Adrenal gland (tissue), 12 donors: Measurements from ENCODE around the gene CCHCR1. TPM values are rescaled to one million over a fixed set of nuclear protein-coding genes. Genes with fewer than 3 reads are reported as not detected.

ENCODE experiments used
- DNase-seq, 7 donors: peaks; one replicate each; pipeline ENCODE4 v3.0.0-alpha.2; 2019 to 2020
- H3K27ac ChIP-seq, 5 donors: fragments of 200-600 bp; sonication (generic) in 4 of 5; 1 replicate in 3 of 5; 2 replicates in 2 of 5; pipeline versions ENCODE4 v1.5.1 to v1.8.0; 2016 to 2020; ENCODE audit warnings: mild to moderate bottlenecking in 1 of 5
- H3K27me3 ChIP-seq: fragments of 200-600 bp; 2 replicates; pipeline ENCODE4 v1.8.0; 2021
- H3K36me3 ChIP-seq, 2 donors: fragments of 200-600 bp; replicated peaks in 1 of 2; 1 replicate in 1 of 2; 2 replicates in 1 of 2; pipeline versions ENCODE4 v1.5.1 to v1.8.0; 2018 to 2022
- H3K4me1 ChIP-seq, 2 donors: fragments of 200-600 bp; replicated peaks in 1 of 2; 1 replicate in 1 of 2; 2 replicates in 1 of 2; pipeline versions ENCODE4 v1.5.1 to v1.8.0; 2018 to 2021
- H3K4me3 ChIP-seq, 4 donors: fragments of 200-600 bp; sonication (generic) in 3 of 4; one replicate each; pipeline ENCODE4 v1.5.1; 2016 to 2018
- H3K9me3 ChIP-seq, 3 donors: fragments of 200-600 bp; sonication (generic) in 1 of 3; replicated peaks in 1 of 3; 1 replicate in 2 of 3; 2 replicates in 1 of 3; pipeline versions ENCODE4 v1.5.1 to v1.8.0; 2016 to 2021
- CTCF ChIP-seq, 6 experiments: fragments of 450-650 bp in 4 of 6; fragments of 200-600 bp in 2 of 6; sonication (generic) in 1 of 6; IDR thresholded peaks; 1 replicate in 5 of 6; 2 replicates in 1 of 6; pipeline versions ENCODE4 v1.5.1 to v1.8.0; 2016 to 2021; ENCODE audit warnings: antibody characterized with exemption in 6 of 6, mild to moderate bottlenecking in 2 of 6, moderate library complexity in 1 of 6
- POLR2A ChIP-seq, 2 donors: fragments of 450-650 bp; IDR thresholded peaks; one replicate each; pipeline ENCODE4 v1.6.1; 2017; ENCODE audit warnings: antibody characterized with exemption in 2 of 2, mild to moderate bottlenecking in 2 of 2, moderate library complexity in 1 of 2
- WGBS, 4 donors: extraction: QIAGEN DNeasy Blood & Tissue Kit in 2 of 4; methylation state at CpG; one replicate each; pipeline versions ENCODE4 v1.1.5 to v1.1.7; 2013 to 2017; 5-methylcytosine and 5-hydroxymethylcytosine counted together
- intact Hi-C, 2 donors: fragments of 100-400 bp; cut with DNase I; formaldehyde crosslinking; loops; one replicate each; pipeline versions ENCODE4 v1.14.1 to v1.15.0; 2022 to 2023
- polyA plus RNA-seq, 3 donors: library from polyadenylated mRNA; stranded (reverse); fragments of 200-250 nt in 2 of 3; fragments of 350-450 nt in 1 of 3; fragmentation: Illumina TruSeq in 1 of 3; extraction: RNeasy Lipid Tissue Mini Kit (QIAGEN cat#74804) in 1 of 3; gene quantifications; one replicate each; pipeline ENCODE4 v1.2.3, GENCODE V29; 2013 to 2014
- total RNA-seq, 9 donors: library from RNA; depleted of rRNA in 4 of 9; stranded (reverse); fragments of >200 nt in 4 of 9; fragments of 120-200 nt in 1 of 9; fragmentation: NEBNext Ultra II Directional in 1 of 9; extraction: Animal tissue kit (Norgen Biotek cat#: 25700) in 1 of 9; gene quantifications; one replicate each; pipeline versions ENCODE4 v1.1.0 to v1.2.4, GENCODE V29; 2013 to 2023
- donor health status: healthy with polysubstance abuse.
- donor health status: Bipolar disorder and iron deficiency.
- donor health status: DM: yes; HTN: yes; CAD: no.
- donor health status: DM: no; HTN: no; CAD: no.
- donor health status: DM: no; HTN: no; CAD: no.
- donor health status: DM: yes; HTN: yes; CAD: no.

Gene CCHCR1
- total and polyA plus RNA-seq, 12 donors, result 4.5 to 27.4 (median 13.6) TPM

GRCh38 chr6:31098449-31098938, 59.1 kb downstream of the CCHCR1 start:
- 86 to 94% (median 88%) methylated on average over 4 of the region's 4 CpGs for WGBS, 4 donors
- Histone ChIP-seq H3K27ac (no peak overlapping the region), H3K4me3 (no peak overlapping the region), H3K27me3 (no peaks in the 10 kb centered on the region), H3K36me3 (no peaks in the 10 kb centered on the region), H3K9me3 (no peaks in the 10 kb centered on the region), H3K4me1 (peaks cover 0 to 4% of the 10 kb centered on the region in 2 donors)
- TF ChIP-seq CTCF (IDR thresholded peaks at IDR 0.05), result no peak
- TF ChIP-seq POLR2A (IDR thresholded peaks at IDR 0.05), result no peak
- no peak for DNase-seq
- intact Hi-C loops, result no loop called here

GRCh38 chr6:31096656-31097055, 60.9 kb downstream of the CCHCR1 start:
- H3K4me3 ChIP-seq, result no peak overlapping the region
- no peak overlapping the region for H3K27ac ChIP-seq
- intact Hi-C loops, result no loop called here
- 68 to 84% (median 77%) methylated on average over 4 to 5 of the region's 5 CpGs for WGBS, 4 donors
- H3K4me1 ChIP-seq, result peaks cover 0 to 4% of the 10 kb centered on the region in 2 donors
- TF ChIP-seq CTCF (IDR thresholded peaks at IDR 0.05) (no peak), POLR2A (IDR thresholded peaks at IDR 0.05) (no peak)
- no peak for DNase-seq
- no peaks in the 10 kb centered on the region for H3K27me3 ChIP-seq
- H3K9me3 ChIP-seq, result no peaks in the 10 kb centered on the region
- H3K36me3 ChIP-seq, result no peaks in the 10 kb centered on the region

- Histone ChIP-seq H3K4me1 (peaks cover 0 to 4% of the 10 kb centered on the region in 2 donors), H3K9me3 (no peaks in the 10 kb centered on the region), H3K27me3 (no peaks in the 10 kb centered on the region), H3K4me3 (no peak overlapping the region), H3K27ac (no peak overlapping the region), H3K36me3 (no peaks in the 10 kb centered on the region)
- no peak for DNase-seq
- intact Hi-C loops, result no loop called here
- WGBS, 4 donors, result 71 to 87% (median 81%) methylated on average over 3 of the region's 3 CpGs
- TF ChIP-seq POLR2A (IDR thresholded peaks at IDR 0.05) (no peak), CTCF (IDR thresholded peaks at IDR 0.05) (no peak)
Measured at GRCh38 chr6:31096215-31096614, 61.4 kb downstream of the CCHCR1 start.

GRCh38 chr6:31094389-31094881, 63.2 kb downstream of the CCHCR1 start:
- no peaks in the 10 kb centered on the region for H3K36me3 ChIP-seq
- no peak overlapping the region for H3K27ac ChIP-seq
- intact Hi-C loops, result no loop called here
- no peak for TF ChIP-seq CTCF (IDR thresholded peaks at IDR 0.05)
- no peak for TF ChIP-seq POLR2A (IDR thresholded peaks at IDR 0.05)
- no peak overlapping the region for H3K4me3 ChIP-seq
- WGBS, 4 donors, result 54 to 71% (median 60%) methylated on average over 3 of the region's 3 CpGs
- H3K27me3 ChIP-seq, result no peaks in the 10 kb centered on the region
- peaks cover 0 to 4% of the 10 kb centered on the region in 2 donors for H3K4me1 ChIP-seq
- H3K9me3 ChIP-seq, result no peaks in the 10 kb centered on the region
- no peak for DNase-seq
